Measurements from ENCODE around the gene MED16. TPM values are rescaled to one million over a fixed set of nuclear protein-coding genes. Genes with fewer than 3 reads are reported as not detected.

Gene MED16
- total RNA-seq, 4 donors from 2014 or later = 45.1 to 63.9 (median 57.0) TPM

DNA sequence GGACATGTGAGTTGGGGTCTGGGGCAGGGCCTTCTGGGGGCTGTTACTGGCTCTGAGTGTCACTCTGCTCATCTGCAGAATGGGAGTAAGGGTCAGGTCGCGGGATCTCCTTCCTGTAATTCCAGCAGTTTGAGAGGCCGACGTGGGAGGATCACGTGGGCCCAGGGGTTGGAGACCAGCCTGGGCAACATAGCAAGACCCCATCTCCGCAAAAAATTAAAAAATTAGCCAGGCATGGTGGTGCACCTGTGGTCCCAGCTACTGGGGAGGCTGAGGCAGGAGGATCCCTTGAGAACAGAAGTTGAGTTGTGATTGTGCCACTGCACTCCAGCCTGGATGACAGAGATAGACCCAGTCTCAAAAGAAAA is 36.9 kb upstream of the MED16 start:
- Histone ChIP-seq H3K27ac (no peak overlapping the region), H3K27me3 (no peaks in the 10 kb centered on the region), H3K9me3 (no peaks in the 10 kb centered on the region), H3K4me1 (peaks cover 48% of the 10 kb centered on the region), H3K36me3 (peaks cover 8% of the 10 kb centered on the region), H3K4me3 (no peak overlapping the region)
- no peak for DNase-seq (ENCODE audit: low spot score in 2 of 2)
- WGBS = 96% methylated on average over 6 of the region's 6 CpGs
- TF ChIP-seq EP300 (IDR thresholded peaks at IDR 0.05) (no peak), POLR2AphosphoS5 (IDR thresholded peaks at IDR 0.05) (no peak), POLR2A (IDR thresholded peaks at IDR 0.05) (no peak)
- TF ChIP-seq, protein P1, sequence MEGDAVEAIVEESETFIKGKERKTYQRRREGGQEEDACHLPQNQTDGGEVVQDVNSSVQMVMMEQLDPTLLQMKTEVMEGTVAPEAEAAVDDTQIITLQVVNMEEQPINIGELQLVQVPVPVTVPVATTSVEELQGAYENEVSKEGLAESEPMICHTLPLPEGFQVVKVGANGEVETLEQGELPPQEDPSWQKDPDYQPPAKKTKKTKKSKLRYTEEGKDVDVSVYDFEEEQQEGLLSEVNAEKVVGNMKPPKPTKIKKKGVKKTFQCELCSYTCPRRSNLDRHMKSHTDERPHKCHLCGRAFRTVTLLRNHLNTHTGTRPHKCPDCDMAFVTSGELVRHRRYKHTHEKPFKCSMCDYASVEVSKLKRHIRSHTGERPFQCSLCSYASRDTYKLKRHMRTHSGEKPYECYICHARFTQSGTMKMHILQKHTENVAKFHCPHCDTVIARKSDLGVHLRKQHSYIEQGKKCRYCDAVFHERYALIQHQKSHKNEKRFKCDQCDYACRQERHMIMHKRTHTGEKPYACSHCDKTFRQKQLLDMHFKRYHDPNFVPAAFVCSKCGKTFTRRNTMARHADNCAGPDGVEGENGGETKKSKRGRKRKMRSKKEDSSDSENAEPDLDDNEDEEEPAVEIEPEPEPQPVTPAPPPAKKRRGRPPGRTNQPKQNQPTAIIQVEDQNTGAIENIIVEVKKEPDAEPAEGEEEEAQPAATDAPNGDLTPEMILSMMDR (IDR thresholded peaks at IDR 0.05) = no peak

DNA sequence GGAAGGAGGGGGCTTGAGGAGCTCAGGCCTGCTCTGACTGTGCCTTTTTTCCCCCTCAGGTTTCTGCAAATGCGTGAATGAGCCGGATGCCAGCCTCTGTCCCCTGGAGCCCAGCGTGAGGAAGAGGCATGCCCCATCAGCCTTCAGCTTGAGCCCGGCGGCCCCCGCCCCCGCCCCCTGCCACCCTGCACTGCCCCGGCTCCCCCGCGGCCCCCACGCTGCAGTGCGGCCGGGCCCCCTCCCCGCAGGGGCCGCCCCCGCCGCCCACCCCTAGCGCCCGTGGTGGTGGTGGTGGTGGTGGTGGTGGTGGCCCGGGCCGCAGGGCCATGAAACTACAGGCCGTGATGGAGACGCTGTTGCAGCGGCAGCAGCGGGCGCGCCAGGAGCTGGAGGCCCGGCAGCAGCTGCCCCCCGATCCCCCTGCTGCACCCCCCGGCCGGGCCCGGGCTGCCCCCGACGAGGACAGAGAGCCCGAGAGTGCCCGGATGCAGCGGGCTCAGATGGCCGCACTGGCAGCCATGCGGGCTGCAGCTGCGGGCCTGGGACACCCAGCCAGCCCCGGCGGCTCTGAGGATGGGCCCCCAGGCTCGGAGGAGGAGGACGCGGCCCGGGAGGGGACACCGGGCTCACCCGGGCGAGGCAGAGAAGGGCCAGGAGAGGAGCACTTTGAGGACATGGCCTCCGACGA is 36.4 kb upstream of the MED16 start:
- H3K27ac ChIP-seq = no peak overlapping the region
- TF ChIP-seq, protein P1 (IDR thresholded peaks at IDR 0.05) = no peak
- no peak for TF ChIP-seq POLR2A (IDR thresholded peaks at IDR 0.05)
- peaks cover 8% of the 10 kb centered on the region for H3K36me3 ChIP-seq
- H3K27me3 ChIP-seq = no peaks in the 10 kb centered on the region
- no peak overlapping the region for H3K4me3 ChIP-seq
- DNase-seq (ENCODE audit: low spot score in 2 of 2) = no peak
- WGBS = 91% methylated on average over 9 of the region's 51 CpGs
- H3K4me1 ChIP-seq = peaks cover 48% of the 10 kb centered on the region
- H3K9me3 ChIP-seq = no peaks in the 10 kb centered on the region

DNA sequence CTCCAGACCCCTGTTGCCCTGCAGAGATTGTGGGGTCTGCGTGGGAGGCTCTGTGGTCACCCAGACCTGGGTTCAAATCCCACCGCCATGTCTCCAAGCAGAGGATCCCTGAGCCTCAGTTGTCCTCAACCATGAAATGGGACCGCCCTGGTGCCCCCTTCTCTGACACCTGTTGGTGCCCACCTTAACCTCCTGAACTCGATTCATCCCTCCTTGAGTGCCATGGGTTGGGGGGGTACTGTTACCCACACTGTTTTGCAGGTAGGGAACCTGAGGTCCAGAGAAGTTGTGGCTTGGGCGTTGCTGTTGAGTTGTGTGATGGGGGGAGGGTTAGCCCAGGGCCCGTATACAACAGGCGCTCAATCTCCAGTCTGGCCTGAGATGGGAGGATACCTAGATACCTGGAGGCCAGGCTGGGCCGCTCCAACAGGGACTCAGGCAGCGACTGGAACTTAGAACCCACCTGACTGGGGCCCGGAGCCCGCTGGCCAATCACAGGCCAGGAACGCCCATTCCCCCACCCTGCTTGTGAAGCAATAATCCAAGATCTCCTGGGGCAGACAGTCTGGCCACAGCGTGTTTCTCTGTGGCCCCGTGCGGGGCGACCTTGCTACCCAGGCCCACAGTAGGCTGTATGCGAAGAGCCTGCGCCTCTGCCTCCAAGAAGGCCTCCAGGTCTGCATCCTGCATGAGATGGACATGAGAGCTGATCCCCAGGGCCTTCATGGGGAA is 35.6 kb upstream of the MED16 start:
- H3K36me3 ChIP-seq = peaks cover 8% of the 10 kb centered on the region
- H3K27me3 ChIP-seq = no peaks in the 10 kb centered on the region
- no peak for DNase-seq (ENCODE audit: low spot score in 2 of 2)
- WGBS = 83% methylated on average over 9 of the region's 18 CpGs
- no peak overlapping the region for H3K27ac ChIP-seq
- H3K4me1 ChIP-seq = peaks cover 41% of the 10 kb centered on the region
- TF ChIP-seq EP300 (IDR thresholded peaks at IDR 0.05) (no peak), POLR2A (IDR thresholded peaks at IDR 0.05) (no peak), POLR2AphosphoS5 (IDR thresholded peaks at IDR 0.05) (no peak)
- TF ChIP-seq, protein P1 (IDR thresholded peaks at IDR 0.05) = no peak
- H3K4me3 ChIP-seq = no peak overlapping the region
- H3K9me3 ChIP-seq = no peaks in the 10 kb centered on the region

DNA sequence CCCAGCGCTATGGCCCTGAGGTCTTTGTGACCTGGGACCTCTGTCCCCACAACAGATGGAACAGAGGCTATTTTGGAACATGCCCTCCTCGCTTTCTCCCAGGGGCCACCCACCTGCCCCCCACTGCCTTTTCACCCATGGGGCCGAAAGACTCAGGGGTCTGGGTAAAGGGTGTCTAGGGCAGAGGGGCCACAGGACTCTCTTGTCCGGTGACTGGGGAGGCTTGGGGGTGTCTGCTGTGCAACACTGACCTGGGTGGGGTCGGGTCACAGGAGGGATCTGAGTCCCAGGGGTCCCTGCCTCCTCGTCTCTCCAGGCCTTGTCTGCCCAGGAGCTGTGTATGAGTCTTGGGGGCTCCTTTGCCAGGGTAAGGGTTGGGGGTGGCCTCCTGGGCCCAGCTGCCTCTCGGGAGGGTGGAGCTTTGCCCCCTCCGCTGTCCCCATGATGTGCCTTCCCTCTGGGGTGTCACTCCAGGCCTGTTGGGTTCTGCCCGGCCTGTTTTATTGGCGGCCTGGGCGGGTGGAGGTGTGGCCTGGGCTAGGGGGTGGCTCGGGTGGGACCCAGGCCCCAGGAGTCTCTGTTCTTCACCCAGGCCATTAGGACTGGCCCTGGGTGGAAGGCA is 34.9 kb upstream of the MED16 start:
- H3K27me3 ChIP-seq = no peaks in the 10 kb centered on the region
- 55% methylated on average over 5 of the region's 12 CpGs for WGBS
- peak overlapping the region; percentile 97 for H3K4me3 ChIP-seq
- peaks cover 33% of the 10 kb centered on the region for H3K4me1 ChIP-seq
- H3K36me3 ChIP-seq = peaks cover 8% of the 10 kb centered on the region
- DNase-seq (ENCODE audit: low spot score in 2 of 2) = no peak
- H3K27ac ChIP-seq = peak overlapping the region; percentile 80
- no peak for TF ChIP-seq EP300 (IDR thresholded peaks at IDR 0.05)
- TF ChIP-seq POLR2A (IDR thresholded peaks at IDR 0.05) = no peak
- TF ChIP-seq POLR2AphosphoS5 (IDR thresholded peaks at IDR 0.05) = no peak
- TF ChIP-seq, protein P1 (IDR thresholded peaks at IDR 0.05) = no peak
- no peaks in the 10 kb centered on the region for H3K9me3 ChIP-seq

DNA sequence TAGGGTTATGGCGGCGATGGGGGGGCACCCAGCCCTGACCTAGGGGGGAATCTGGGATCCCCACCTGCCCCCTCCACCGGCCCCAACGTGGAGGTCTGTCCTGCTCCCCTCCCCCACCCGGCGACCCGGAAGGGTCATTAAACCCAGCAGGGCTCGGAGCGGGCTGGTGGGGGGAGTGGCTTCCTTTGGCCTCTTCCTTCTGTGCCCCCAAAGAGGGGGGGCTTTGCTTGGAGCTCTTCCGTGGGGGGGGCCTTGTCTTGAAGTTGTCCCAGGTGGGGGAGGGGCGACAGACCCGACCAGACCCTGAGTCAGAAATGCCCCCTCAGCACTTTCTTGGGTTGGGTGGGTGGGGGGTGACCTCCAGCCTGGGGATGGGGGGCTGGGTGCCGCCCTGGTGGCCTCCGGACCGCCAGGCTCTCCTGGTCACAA is 34.4 kb upstream of the MED16 start:
- H3K36me3 ChIP-seq = peaks cover 8% of the 10 kb centered on the region
- TF ChIP-seq, protein P1 (IDR thresholded peaks at IDR 0.05) = no peak
- DNase-seq (ENCODE audit: low spot score in 2 of 2) = peak in 1 of 2 donors; percentile 79
- H3K4me1 ChIP-seq = peaks cover 28% of the 10 kb centered on the region
- no CpG with 5 or more reads among the region's 15 CpGs for WGBS
- H3K27ac ChIP-seq = peak overlapping the region; percentile 80
- peak overlapping the region; percentile 97 for H3K4me3 ChIP-seq
- H3K27me3 ChIP-seq = no peaks in the 10 kb centered on the region
- no peaks in the 10 kb centered on the region for H3K9me3 ChIP-seq

Measured in suprapubic skin (tissue), 4 donors.